Measurements from ENCODE around the gene CINP.

GRCh38 chr14:102389246-102389645, 26.6 kb upstream of the CINP start:
- TF ChIP-seq CTCF (IDR thresholded peaks at IDR 0.05; ENCODE audit: low read depth, low read length) (no peak), EZH2phosphoT487 (IDR thresholded peaks at IDR 0.05; ENCODE audit: low read depth) (no peak)

All from OCI-LY3 (cell line).